K562 (cell line): ENCODE measurements around the gene PARD6B. TPM values are rescaled to one million over a fixed set of nuclear protein-coding genes. Genes with fewer than 3 reads are reported as not detected.

Experiments
- ATAC-seq: fragments of 200-7000 bp; cut with Tn5 transposase; 3 replicates; pipeline ENCODE4 v1.9.1; 2020; ENCODE audit warnings: moderate library complexity
- BruUV-seq: library from RNA; stranded (reverse); fragments of 400-500 nt; replicated peaks from 2 replicates; lab custom pipeline; 2021; lab: Mats Ljungman, UMichigan
- CTCF ChIA-PET: fragments of 300-600 bp; formaldehyde crosslinking; extraction: SDS; loops from one replicate; lab custom pipeline; 2021; ENCODE audit warnings: low intra/inter-chr PET ratio; lab: Yijun Ruan, JAX
- POLR2A ChIA-PET: fragments of 300-600, 350-650 bp; sonication (Branson Sonifier 250); formaldehyde crosslinking; extraction: SDS; loops from one replicate; lab custom pipeline; 2021; ENCODE audit warnings: antibody characterized with exemption, inconsistent platforms; lab: Yijun Ruan, JAX
- DNase-seq, 4 experiments: peaks; one replicate each; pipeline versions ENCODE4 v3.0.0 to v3.0.0-alpha.2; 2011 to 2018; ENCODE audit warnings: low spot score in 3 of 4, mixed read lengths in 3 of 4; ENCODE audit errors: extremely low read depth in 1 of 4
- FAIRE-seq: peaks from 2 replicates; lab custom pipeline; 2011; peaks lifted over from hg19 to GRCh38; lab: Jason Lieb, UNC
- H2AFZ ChIP-seq: 2 replicates; pipeline ENCODE4 v1.6.0; 2011; ENCODE audit warnings: low read depth, low read length, control low read depth, inconsistent platforms
- H3K27ac ChIP-seq: fragments of 200-600 bp; 3 replicates; pipeline ENCODE4 v1.8.0; 2011; ENCODE audit warnings: low read depth, mild to moderate bottlenecking, control low read depth, inconsistent platforms, low read length, moderate library complexity, mixed read lengths; ENCODE audit errors: extremely low read depth
- H3K27me3 ChIP-seq, 2 experiments: fragments of 300-600 bp in 1 of 2; 2 replicates in 1 of 2; 3 replicates in 1 of 2; pipeline versions ENCODE4 v1.6.0 to v1.8.0; 2011; ENCODE audit warnings: inconsistent platforms in 2 of 2, low read length in 2 of 2, mild to moderate bottlenecking in 1 of 2, mixed read lengths in 1 of 2, moderate library complexity in 1 of 2; ENCODE audit not compliant: control insufficient read depth in 2 of 2, insufficient read depth in 2 of 2
- H3K36me3 ChIP-seq: fragments of 300-600 bp; 3 replicates; pipeline ENCODE4 v1.8.0; 2011; ENCODE audit warnings: mild to moderate bottlenecking, low read length, inconsistent platforms; ENCODE audit not compliant: control insufficient read depth, insufficient read depth
- H3K4me1 ChIP-seq, 2 experiments: fragments of 200-600 bp in 1 of 2; replicated peaks in 1 of 2; 2 replicates in 1 of 2; 3 replicates in 1 of 2; pipeline versions ENCODE4 v1.5.1 to v1.8.0; 2011; ENCODE audit warnings: inconsistent platforms in 2 of 2, low read length in 2 of 2, mild to moderate bottlenecking in 1 of 2, mixed read lengths in 1 of 2, moderate library complexity in 1 of 2; ENCODE audit not compliant: control insufficient read depth in 2 of 2, insufficient read depth in 2 of 2
- H3K4me2 ChIP-seq: 2 replicates; pipeline ENCODE4 v1.6.1; 2011; ENCODE audit warnings: low read length, control low read depth, inconsistent platforms, mixed read lengths; ENCODE audit not compliant: insufficient read depth
- H3K4me3 ChIP-seq: fragments of 200-600 bp; sonication (generic), shearing (Covaris generic); 2 replicates; pipeline ENCODE4 v1.5.1; 2016; ENCODE audit warnings: control low read depth, inconsistent platforms
- H3K79me2 ChIP-seq: fragments of 200-600 bp; 3 replicates; pipeline ENCODE4 v1.8.0; 2011; ENCODE audit warnings: low read length, inconsistent platforms; ENCODE audit not compliant: control insufficient read depth, insufficient read depth
- H3K9ac ChIP-seq, 2 experiments: 2 replicates each; pipeline versions ENCODE4 v1.6.0 to v1.6.1; 2011; ENCODE audit warnings: low read depth in 2 of 2, low read length in 2 of 2, control low read depth in 1 of 2, inconsistent platforms in 1 of 2, mild to moderate bottlenecking in 1 of 2, mixed read lengths in 1 of 2; ENCODE audit not compliant: insufficient read depth in 1 of 2
- H3K9me1 ChIP-seq: one replicate; pipeline ENCODE4 v1.6.0; 2011; ENCODE audit warnings: inconsistent platforms, mild to moderate bottlenecking, low read length, moderate library complexity; ENCODE audit not compliant: control insufficient read depth, insufficient read depth
- H3K9me3 ChIP-seq: replicated peaks from 2 replicates; pipeline ENCODE4 v1.5.1; 2011; ENCODE audit warnings: low read depth, low read length, inconsistent platforms; ENCODE audit not compliant: control insufficient read depth, insufficient read depth
- H4K20me1 ChIP-seq: replicated peaks from 2 replicates; pipeline ENCODE4 v1.6.1; 2011; ENCODE audit warnings: low read length, inconsistent platforms, mixed read lengths; ENCODE audit not compliant: control insufficient read depth, insufficient read depth
- PKNOX1 ChIP-seq: fragments of 450-650 bp; IDR thresholded peaks from 2 replicates; pipeline ENCODE4 v1.6.1; 2016
- ZBTB11 ChIP-seq, 3 experiments: fragments of 200-800 bp in 1 of 3; fragments of 250-450 bp in 1 of 3; fragments of 450-650 bp in 1 of 3; sonication (Bioruptor Pico) in 1 of 3; sonication (Bioruptor generic) in 1 of 3; formaldehyde crosslinking in 1 of 3; IDR thresholded peaks; 2 replicates each; pipeline versions ENCODE4 v1.6.1 to v1.8.0; 2016 to 2022; ENCODE audit warnings: mild to moderate bottlenecking in 2 of 3, missing genetic modification characterization in 2 of 3, missing compliant biosample characterization in 1 of 3, moderate library complexity in 1 of 3
- ZNF431 ChIP-seq: sonication (generic); formaldehyde crosslinking; IDR thresholded peaks from 2 replicates; pipeline ENCODE4 v1.8.0; 2022; ENCODE audit warnings: mild to moderate bottlenecking, missing genetic modification reagents
- WGBS: fragments of 100-300 bp; shearing (Covaris generic); methylation state at CpG from one replicate; pipeline ENCODE4 v1.1.6; 2016; ENCODE audit warnings: low coverage, mixed read lengths; ENCODE audit not compliant: insufficient coverage; ENCODE audit errors: missing lambda C conversion rate; 5-methylcytosine and 5-hydroxymethylcytosine counted together
- in situ Hi-C: fragments of 300-500 bp; cut with MboI; formaldehyde crosslinking; loops from 4 replicates; pipeline ENCODE4 v1.15.0; 2018; ENCODE audit warnings: inconsistent platforms, mixed read lengths
- intact Hi-C: fragments of 100-400 bp; cut with micrococcal nuclease; formaldehyde crosslinking; loops from 2 replicates; pipeline ENCODE4 v1.14.2; 2022
- polyA plus RNA-seq, 8 experiments: library from polyadenylated mRNA; depleted of rRNA in 4 of 8; stranded (reverse) in 5 of 8; unstranded in 3 of 8; fragments of >200 nt; fragmentation: Nextera tagmentation in 2 of 8; fragmentation: Illumina TruSeq in 1 of 8; extraction: Ambion mirVana in 2 of 8; extraction: Trizol in 1 of 8; gene quantifications; 2 replicates each; pipeline versions ENCODE4 v1.2.1 to v1.2.3, GENCODE V29; 2011 to 2014; ENCODE audit warnings: inconsistent platforms in 1 of 8, missing spikeins in 1 of 8
- total RNA-seq, 7 experiments: library from RNA; depleted of rRNA in 6 of 7; stranded (reverse); fragments of >200 nt in 6 of 7; fragmentation: Illumina TruSeq in 2 of 7; extraction: Trizol in 2 of 7; gene quantifications; 2 replicates each; pipeline versions ENCODE4 v1.2.1 to v1.2.3, GENCODE V29; 2011 to 2021; ENCODE audit warnings: low replicate concordance in 1 of 7

The PARD6B gene
- total and polyA plus RNA-seq, 9 of the 15 experiments (the other 6 are each of a cell fraction or from before 2014, with no cell fraction given) = 1.7 to 12.3 (median 5.5) TPM

DNA sequence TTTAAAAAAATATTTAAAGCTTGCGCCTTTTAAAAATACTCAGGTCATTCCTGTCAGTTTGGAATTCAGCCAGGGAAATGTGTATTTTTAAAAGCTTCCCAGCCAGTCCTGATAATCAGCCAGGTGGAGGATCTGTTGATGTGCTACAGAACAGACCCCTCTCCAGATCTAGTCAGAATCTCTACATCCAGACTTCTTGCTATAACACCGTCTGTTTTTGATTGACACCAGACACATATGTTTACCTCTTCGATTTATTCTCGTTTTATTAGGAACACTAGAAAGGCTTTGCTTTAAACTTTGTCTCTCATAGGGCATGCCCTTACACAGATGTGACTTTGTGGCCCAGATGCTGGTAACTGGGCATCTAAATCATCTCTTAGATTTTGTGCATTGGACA, 11.7 kb downstream of the PARD6B start:
- ChIA-PET POLR2A (no interaction called here), CTCF (interaction anchor here (3.0 kb wide), 1 partner anchor 80 kb away, joined by 8 read pairs; no protein-coding TSS in a partner anchor)
- TF ChIP-seq ZNF431 (CRISPR knock-in tag) (no peak), PKNOX1 (peak; percentile 68), ZBTB11 (CRISPR knock-in tag; IDR thresholded peaks at IDR 0.05) (peak in 1 of 3 experiments; percentile 66; a peak in 2 of 6 replicates)
- BruUV-seq = no TSS peak
- no peak for ATAC-seq
- in situ Hi-C loops = no loop called here
- H2AFZ ChIP-seq = no peak overlapping the region
- no peak for FAIRE-seq
- H3K4me1 ChIP-seq = peaks cover 37 to 41% of the 10 kb centered on the region in 2 experiments
- 47% methylated on average over 4 of the region's 4 CpGs for WGBS
- no peak overlapping the region for H3K4me2 ChIP-seq
- H3K9me1 ChIP-seq = no peaks in the 10 kb centered on the region
- intact Hi-C loops = loop anchor here (5.0 kb wide), 1 partner anchor 81 kb away; no protein-coding TSS in a partner anchor
- H3K4me3 ChIP-seq = no peak overlapping the region
- H3K27me3 ChIP-seq = no peaks in the 10 kb centered on the region
- H3K79me2 ChIP-seq = peaks cover 75% of the 10 kb centered on the region
- peak overlapping the region; percentile 38; the same call in 1 of the 3 replicates for H3K27ac ChIP-seq
- H3K36me3 ChIP-seq = peaks cover 57% of the 10 kb centered on the region
- H3K9ac ChIP-seq = no peak overlapping the region
- H3K9me3 ChIP-seq = no peaks in the 10 kb centered on the region
- no peak for DNase-seq
- no peaks in the 10 kb centered on the region; the same call in 1 of the 2 replicates for H4K20me1 ChIP-seq
